ENCODE measurements around the gene LDB2. TPM values are rescaled to one million over a fixed set of nuclear protein-coding genes. Genes with fewer than 3 reads are reported as not detected.

LDB2 gene
- total RNA-seq, 1 experiment from 2014 or later = not detected

DNA sequence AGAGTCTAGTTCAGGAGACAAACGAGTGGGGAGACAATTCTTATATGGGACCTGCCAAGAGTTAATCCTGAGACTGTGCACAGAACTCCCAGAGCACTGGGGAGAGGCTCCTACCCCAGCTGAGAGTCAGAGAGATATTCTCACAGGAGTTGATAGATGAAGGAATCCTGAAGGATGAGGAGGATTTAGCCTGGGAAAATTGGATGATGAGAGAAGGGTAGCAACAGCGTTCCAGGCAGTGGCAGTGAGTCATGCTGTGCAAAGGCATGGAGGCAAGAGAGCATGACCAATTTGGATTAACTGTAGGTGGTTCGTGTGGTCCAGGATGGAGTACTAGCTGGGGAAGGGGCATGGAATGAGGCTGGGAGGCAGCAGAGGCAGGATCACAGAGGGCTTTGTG, 318.6 kb downstream of the LDB2 start:
- H3F3A ChIP-seq (ENCODE audit: insufficient read depth, low read depth) = no peaks in the 10 kb centered on the region
- no peak for TF ChIP-seq EZH2 (IDR thresholded peaks at IDR 0.05; ENCODE audit: low read depth)
- no peak for TF ChIP-seq CTCF (conservative IDR thresholded peaks at IDR 0.05)
- ChIA-PET CTCF (no interaction called here), POLR2A (ENCODE audit: unreplicated experiment) (no interaction called here)
- no peaks in the 10 kb centered on the region for H3K36me3 ChIP-seq (ENCODE audit: low read depth)
- H2AFZ ChIP-seq = no peak overlapping the region
- H3K9me3 ChIP-seq (ENCODE audit: insufficient read depth, low read depth) = no peaks in the 10 kb centered on the region
- no TSS peak for BruUV-seq (replicated peaks)
- H3K79me2 ChIP-seq (ENCODE audit: low read depth) = no peaks in the 10 kb centered on the region
- no peak overlapping the region for H3K27ac ChIP-seq
- H4K20me1 ChIP-seq (ENCODE audit: insufficient read depth) = no peaks in the 10 kb centered on the region
- intact Hi-C loops (cut with micrococcal nuclease; ENCODE audit: unreplicated experiment) = no loop called here
- H3K4me2 ChIP-seq = no peak overlapping the region
- no peak for DNase-seq
- no peaks in the 10 kb centered on the region for H3K9me2 ChIP-seq (ENCODE audit: insufficient read depth)
- H3K27me3 ChIP-seq (ENCODE audit: insufficient read depth, low read depth) = no peaks in the 10 kb centered on the region
- H3K4me3 ChIP-seq = no peak overlapping the region
- H3K4me1 ChIP-seq (replicated peaks; ENCODE audit: insufficient read depth) = no peaks in the 10 kb centered on the region

- no peak for TF ChIP-seq EZH2 (IDR thresholded peaks at IDR 0.05; ENCODE audit: low read depth)
- no peak for TF ChIP-seq CTCF (conservative IDR thresholded peaks at IDR 0.05)
- CTCF ChIA-PET = no interaction called here
- POLR2A ChIA-PET (ENCODE audit: unreplicated experiment) = no interaction called here
- Histone ChIP-seq H3K36me3 (ENCODE audit: low read depth) (no peaks in the 10 kb centered on the region), H3K4me1 (replicated peaks; ENCODE audit: insufficient read depth) (no peaks in the 10 kb centered on the region), H3K9me3 (ENCODE audit: insufficient read depth, low read depth) (no peaks in the 10 kb centered on the region), H3K9me2 (ENCODE audit: insufficient read depth) (no peaks in the 10 kb centered on the region), H3K27me3 (ENCODE audit: insufficient read depth, low read depth) (peaks cover 12% of the 10 kb centered on the region; the same call in 1 of the 2 replicates), H3K27ac (no peak overlapping the region), H3K4me2 (no peak overlapping the region), H4K20me1 (ENCODE audit: insufficient read depth) (no peaks in the 10 kb centered on the region), H3K4me3 (no peak overlapping the region), H3F3A (ENCODE audit: insufficient read depth, low read depth) (no peaks in the 10 kb centered on the region), H3K79me2 (ENCODE audit: low read depth) (no peaks in the 10 kb centered on the region), H2AFZ (no peak overlapping the region)
- intact Hi-C loops (cut with micrococcal nuclease; ENCODE audit: unreplicated experiment) = no loop called here
- no TSS peak for BruUV-seq (replicated peaks)
- no peak for DNase-seq
These were observed 321.3 kb downstream of the LDB2 start for GRCh38 chr4:16577177-16577576.

DNA sequence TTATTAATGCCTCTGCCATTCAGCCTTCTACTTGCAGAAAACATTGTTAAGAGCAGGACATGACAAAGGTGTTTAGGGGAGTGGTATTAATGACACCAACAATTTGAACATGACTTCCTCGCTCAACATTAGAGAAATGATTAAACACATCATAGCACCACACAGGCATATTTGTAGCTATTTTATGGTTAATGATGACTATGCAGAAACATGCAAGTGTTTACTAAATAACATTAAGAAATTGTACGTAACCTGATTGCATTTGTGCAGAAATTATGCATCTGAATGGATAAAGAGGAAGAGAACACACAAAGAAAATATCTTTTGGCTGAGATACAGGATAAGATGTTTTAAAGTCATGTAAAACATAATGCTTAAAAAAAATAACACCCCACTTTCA, 323.5 kb downstream of the LDB2 start:
- Histone ChIP-seq H3K4me1 (replicated peaks; ENCODE audit: insufficient read depth) (no peaks in the 10 kb centered on the region), H3K4me3 (no peak overlapping the region), H3K9me2 (ENCODE audit: insufficient read depth) (no peaks in the 10 kb centered on the region), H3K36me3 (ENCODE audit: low read depth) (no peaks in the 10 kb centered on the region), H3K27ac (no peak overlapping the region), H3K4me2 (no peak overlapping the region), H3F3A (ENCODE audit: insufficient read depth, low read depth) (no peaks in the 10 kb centered on the region), H3K9me3 (ENCODE audit: insufficient read depth, low read depth) (no peaks in the 10 kb centered on the region), H3K79me2 (ENCODE audit: low read depth) (no peaks in the 10 kb centered on the region), H2AFZ (no peak overlapping the region), H4K20me1 (ENCODE audit: insufficient read depth) (no peaks in the 10 kb centered on the region), H3K27me3 (ENCODE audit: insufficient read depth, low read depth) (peaks cover 12% of the 10 kb centered on the region; the same call in 1 of the 2 replicates)
- intact Hi-C loops (cut with micrococcal nuclease; ENCODE audit: unreplicated experiment) = no loop called here
- CTCF ChIA-PET = no interaction called here
- POLR2A ChIA-PET (ENCODE audit: unreplicated experiment) = no interaction called here
- no TSS peak for BruUV-seq (replicated peaks)
- no peak for TF ChIP-seq CTCF (conservative IDR thresholded peaks at IDR 0.05)
- no peak for TF ChIP-seq EZH2 (IDR thresholded peaks at IDR 0.05; ENCODE audit: low read depth)
- DNase-seq = no peak
